Kidney (tissue), 14 donors: ENCODE results near the gene DGKI. TPM values are rescaled to one million over a fixed set of nuclear protein-coding genes. Genes with fewer than 3 reads are reported as not detected.

Experiments used
- DNase-seq, 5 donors: peaks; one replicate each; pipeline ENCODE4 v3.0.0-alpha.2; 2013 to 2020
- FAIRE-seq: peaks from 2 replicates; lab custom pipeline; 2012; peaks lifted over from hg19 to GRCh38; lab: Jason Lieb, UNC
- H3K27ac ChIP-seq, 2 donors: one replicate each; pipeline ENCODE4 v1.7.0; 2013; ENCODE audit warnings: low read depth in 2 of 2, low read length in 2 of 2, inconsistent platforms in 1 of 2
- H3K27me3 ChIP-seq: one replicate; pipeline ENCODE4 v1.7.1; 2013; ENCODE audit warnings: low read length, inconsistent platforms; ENCODE audit not compliant: control insufficient read depth, insufficient read depth
- H3K36me3 ChIP-seq, 3 donors: one replicate each; pipeline versions ENCODE4 v1.7.0 to v1.7.1; 2013; ENCODE audit warnings: low read length in 3 of 3, control low read depth in 1 of 3, inconsistent platforms in 1 of 3; ENCODE audit not compliant: insufficient read depth in 3 of 3, control insufficient read depth in 2 of 3
- H3K4me1 ChIP-seq, 3 donors: one replicate each; pipeline versions ENCODE4 v1.7.0 to v1.7.1; 2013; ENCODE audit warnings: low read length in 3 of 3, inconsistent platforms in 1 of 3, low read depth in 1 of 3; ENCODE audit not compliant: control insufficient read depth in 2 of 3, insufficient read depth in 2 of 3
- H3K4me3 ChIP-seq, 3 donors: one replicate each; pipeline versions ENCODE4 v1.7.0 to v1.8.1; 2013; ENCODE audit warnings: low read length in 3 of 3, control low read depth in 1 of 3, inconsistent platforms in 1 of 3
- H3K9ac ChIP-seq, 3 donors: one replicate each; pipeline versions ENCODE4 v1.7.0 to v1.7.1; 2013; ENCODE audit warnings: low read length in 3 of 3, control low read depth in 1 of 3, inconsistent platforms in 1 of 3
- H3K9me3 ChIP-seq, 3 donors: one replicate each; pipeline versions ENCODE4 v1.7.0 to v1.7.1; 2013; ENCODE audit warnings: low read length in 3 of 3, control low read depth in 1 of 3, inconsistent platforms in 1 of 3; ENCODE audit not compliant: control insufficient read depth in 2 of 3, insufficient read depth in 1 of 3
- CTCF ChIP-seq: IDR thresholded peaks from 3 replicates; pipeline ENCODE4 v1.5.1; 2012; ENCODE audit warnings: mild to moderate bottlenecking, moderate library complexity, borderline replicate concordance; ENCODE audit not compliant: insufficient read depth; ENCODE audit errors: extremely low read depth
- intact Hi-C: fragments of 100-400 bp; cut with DNase I; formaldehyde crosslinking; loops from one replicate; pipeline ENCODE4 v1.11.1; 2022
- polyA plus RNA-seq: library from polyadenylated mRNA; stranded (reverse); fragments of 350-450 nt; fragmentation: Illumina TruSeq; extraction: RNeasy Lipid Tissue Mini Kit (QIAGEN cat#74804); gene quantifications from one replicate; pipeline ENCODE4 v1.2.3, GENCODE V29; 2014; ENCODE audit warnings: low read depth, low replicate concordance; ENCODE audit not compliant: insufficient read depth
- total RNA-seq: library from RNA; stranded (reverse); fragmentation: NEBNext Ultra II Directional; extraction: Animal tissue kit (Norgen Biotek cat#: 25700); gene quantifications from one replicate; pipeline ENCODE4 v1.2.1, GENCODE V29; 2021
- donor health status: control.
- donor health status: control.
- donor health status: control.
- donor health status: control.
- donor health status: control.
- donor health status: DM: yes; HTN: yes; CAD: no.
- donor health status: Normal renal cell carcinoma (clear cell type).

DGKI gene
- total and polyA plus RNA-seq, 2 donors from 2014 or later = 1.3 to 2.5 TPM

GRCh38 chr7:137684316-137684715 lies 162.5 kb downstream of the DGKI start:
- Histone ChIP-seq H3K4me1 (no peaks in the 10 kb centered on the region), H3K9ac (no peak overlapping the region), H3K36me3 (no peaks in the 10 kb centered on the region), H3K27me3 (no peaks in the 10 kb centered on the region), H3K4me3 (no peak overlapping the region), H3K9me3 (no peaks in the 10 kb centered on the region), H3K27ac (no peak overlapping the region)
- no peak for DNase-seq
- no peak for TF ChIP-seq CTCF
- FAIRE-seq = no peak
- intact Hi-C loops = no loop called here

GRCh38 chr7:137682596-137682995 lies 164.2 kb downstream of the DGKI start:
- H3K27ac ChIP-seq = no peak overlapping the region
- H3K36me3 ChIP-seq = no peaks in the 10 kb centered on the region
- H3K9me3 ChIP-seq = no peaks in the 10 kb centered on the region
- TF ChIP-seq CTCF = no peak
- intact Hi-C loops = no loop called here
- H3K4me3 ChIP-seq = no peak overlapping the region
- no peaks in the 10 kb centered on the region for H3K4me1 ChIP-seq
- H3K27me3 ChIP-seq = no peaks in the 10 kb centered on the region
- DNase-seq (no peak), FAIRE-seq (no peak)
- H3K9ac ChIP-seq = no peak overlapping the region

- Histone ChIP-seq H3K36me3 (no peaks in the 10 kb centered on the region), H3K27ac (no peak overlapping the region), H3K4me3 (no peak overlapping the region), H3K4me1 (no peaks in the 10 kb centered on the region), H3K27me3 (no peaks in the 10 kb centered on the region), H3K9ac (no peak overlapping the region), H3K9me3 (no peaks in the 10 kb centered on the region)
- no peak for DNase-seq
- no peak for FAIRE-seq
- intact Hi-C loops = no loop called here
- no peak for TF ChIP-seq CTCF
Measured at GRCh38 chr7:137681657-137682562, 164.9 kb downstream of the DGKI start.
